HepG2 (cell line): ENCODE measurements around the gene ATN1. TPM values are rescaled to one million over a fixed set of nuclear protein-coding genes. Genes with fewer than 3 reads are reported as not detected.

Experiments
- ATAC-seq: fragments of 200-7000 bp; cut with Tn5 transposase; 3 replicates; pipeline ENCODE4 v1.9.1; 2020; ENCODE audit warnings: mild to moderate bottlenecking, moderate library complexity
- BruUV-seq: library from RNA; stranded (reverse); fragments of 400-500 nt; replicated peaks from 2 replicates; lab custom pipeline; 2021; lab: Mats Ljungman, UMichigan
- CTCF ChIA-PET: fragments of 300-600 bp; formaldehyde crosslinking; extraction: SDS; loops from one replicate; lab custom pipeline; 2021; ENCODE audit warnings: low total read pairs, inconsistent platforms, low intra/inter-chr PET ratio; lab: Yijun Ruan, JAX
- POLR2A ChIA-PET: fragments of 350-600 bp; sonication (Branson Sonifier 250); formaldehyde crosslinking; loops from one replicate; lab custom pipeline; 2020; ENCODE audit warnings: antibody characterized with exemption, inconsistent platforms; lab: Yijun Ruan, JAX
- DNase-seq: peaks from one replicate; pipeline ENCODE4 v3.0.0-alpha.2; 2015; ENCODE audit warnings: low spot score
- FAIRE-seq: peaks from 3 replicates; lab custom pipeline; 2011; peaks lifted over from hg19 to GRCh38; lab: Jason Lieb, UNC
- H2AFZ ChIP-seq: one replicate; pipeline ENCODE4 v1.6.1; 2011; ENCODE audit warnings: low read length, inconsistent platforms
- H3K27ac ChIP-seq: fragments of 300-600 bp; 3 replicates; pipeline ENCODE4 v1.8.0; 2011; ENCODE audit warnings: mixed run types, mild to moderate bottlenecking, mixed read lengths, low read length, inconsistent platforms; ENCODE audit not compliant: insufficient read depth; ENCODE audit errors: extremely low read length
- H3K27me3 ChIP-seq, 2 experiments: fragments of 200-600 bp in 1 of 2; 2 replicates in 1 of 2; 3 replicates in 1 of 2; pipeline versions ENCODE4 v1.6.0 to v1.8.0; 2011; ENCODE audit warnings: low read length in 2 of 2, mild to moderate bottlenecking in 2 of 2, moderate library complexity in 2 of 2, inconsistent platforms in 1 of 2; ENCODE audit not compliant: insufficient read depth in 2 of 2, control insufficient read depth in 1 of 2
- H3K36me3 ChIP-seq, 2 experiments: fragments of 200-600 bp in 1 of 2; replicated peaks in 1 of 2; 2 replicates in 1 of 2; 3 replicates in 1 of 2; pipeline versions ENCODE4 v1.5.1 to v1.8.0; 2011; ENCODE audit warnings: low read length in 2 of 2, inconsistent platforms in 1 of 2; ENCODE audit not compliant: insufficient read depth in 2 of 2, control insufficient read depth in 1 of 2
- H3K4me1 ChIP-seq: 2 replicates; pipeline ENCODE4 v1.5.1; 2012; ENCODE audit warnings: low read length, inconsistent platforms; ENCODE audit not compliant: insufficient read depth
- H3K4me2 ChIP-seq: 2 replicates; pipeline ENCODE4 v1.6.0; 2011; ENCODE audit warnings: low read depth, low read length, inconsistent platforms
- H3K4me3 ChIP-seq, 3 experiments: fragments of 200-600 bp in 1 of 3; sonication (generic), shearing (Covaris generic) in 1 of 3; replicated peaks in 1 of 3; 2 replicates each; pipeline ENCODE4 v1.5.1; 2011 to 2016; ENCODE audit warnings: low read length in 3 of 3, inconsistent platforms in 2 of 3, low read depth in 2 of 3, mild to moderate bottlenecking in 2 of 3, control low read depth in 1 of 3, mixed read lengths in 1 of 3; ENCODE audit not compliant: insufficient read depth in 1 of 3
- H3K79me2 ChIP-seq: one replicate; pipeline ENCODE4 v1.6.1; 2011; ENCODE audit warnings: low read length, inconsistent platforms; ENCODE audit not compliant: insufficient read depth
- H3K9ac ChIP-seq: 2 replicates; pipeline ENCODE4 v1.6.0; 2011; ENCODE audit warnings: mild to moderate bottlenecking, low read depth, low read length, inconsistent platforms; ENCODE audit not compliant: insufficient read depth
- H3K9me3 ChIP-seq: 2 replicates; pipeline ENCODE4 v1.5.1; 2012; ENCODE audit warnings: mild to moderate bottlenecking, low read length
- H4K20me1 ChIP-seq: 2 replicates; pipeline ENCODE4 v1.6.0; 2011; ENCODE audit warnings: inconsistent platforms, mild to moderate bottlenecking, low read length, moderate library complexity; ENCODE audit not compliant: insufficient read depth
- CBX5 ChIP-seq: sonication (generic); formaldehyde crosslinking; IDR thresholded peaks from 2 replicates; pipeline ENCODE4 v1.4.0; 2020; ENCODE audit warnings: missing genetic modification reagents, borderline replicate concordance
- FOXA1 ChIP-seq, 2 experiments: fragments of 450-650 bp in 1 of 2; sonication (generic) in 1 of 2; formaldehyde crosslinking in 1 of 2; IDR thresholded peaks; 2 replicates each; pipeline versions ENCODE4 v1.4.0 to v1.6.1; 2016 to 2020; ENCODE audit warnings: missing genetic modification reagents in 1 of 2
- FOXJ3 ChIP-seq: sonication (generic); formaldehyde crosslinking; IDR thresholded peaks from 2 replicates; pipeline ENCODE4 v1.4.0; 2020; ENCODE audit warnings: missing genetic modification reagents, mild to moderate bottlenecking, borderline replicate concordance
- IRF2 ChIP-seq: IDR thresholded peaks from 2 replicates; pipeline ENCODE4 v1.6.1; 2018; ENCODE audit warnings: missing genetic modification reagents, missing compliant biosample characterization
- KDM1A ChIP-seq: IDR thresholded peaks from 2 replicates; pipeline ENCODE4 v1.6.1; 2016; ENCODE audit warnings: missing compliant biosample characterization
- KLF15 ChIP-seq: sonication (generic); formaldehyde crosslinking; IDR thresholded peaks from 2 replicates; pipeline ENCODE4 v1.8.1; 2023; ENCODE audit warnings: borderline replicate concordance, mild to moderate bottlenecking, inconsistent platforms, missing genetic modification reagents, mixed read lengths
- MAZ ChIP-seq, 2 experiments: sonication (generic) in 1 of 2; formaldehyde crosslinking in 1 of 2; IDR thresholded peaks; 2 replicates each; pipeline versions ENCODE4 v1.5.0 to v1.6.1; 2012 to 2020; ENCODE audit warnings: low read depth in 2 of 2, mild to moderate bottlenecking in 2 of 2, borderline replicate concordance in 1 of 2, improper control_type of control experiment in 1 of 2, low read length in 1 of 2, missing genetic modification reagents in 1 of 2, moderate library complexity in 1 of 2
- MED8 ChIP-seq: sonication (generic); formaldehyde crosslinking; IDR thresholded peaks from 2 replicates; pipeline ENCODE4 v1.8.1; 2023; ENCODE audit warnings: mild to moderate bottlenecking, missing genetic modification reagents; ENCODE audit not compliant: insufficient replicate concordance
- NCOR1 ChIP-seq: fragments of 200-600 bp; sonication (generic); IDR thresholded peaks from 2 replicates; pipeline ENCODE4 v1.7.0; 2017; ENCODE audit warnings: antibody characterized with exemption, low read length, borderline replicate concordance
- PBX2 ChIP-seq: IDR thresholded peaks from 2 replicates; pipeline ENCODE4 v1.6.1; 2016; ENCODE audit warnings: control low read depth
- ZNF619 ChIP-seq: sonication (generic); formaldehyde crosslinking; IDR thresholded peaks from 2 replicates; pipeline ENCODE4 v1.4.0; 2020; ENCODE audit warnings: mild to moderate bottlenecking, missing genetic modification reagents
- WGBS: methylation state at CpG from one replicate; pipeline ENCODE4 v1.1.6; 2017; ENCODE audit warnings: low lambda C conversion rate; 5-methylcytosine and 5-hydroxymethylcytosine counted together
- in situ Hi-C: cut with HindIII; loops from 2 replicates; pipeline ENCODE4 v1.10.0; 2017; ENCODE audit warnings: low pct_unique_long_range_greater_than_20kb; ENCODE audit not compliant: extremely low pct_ligation_motif_present
- intact Hi-C: fragments of 100-400 bp; cut with micrococcal nuclease; formaldehyde crosslinking; loops from one replicate; pipeline ENCODE4 v1.10.0; 2022; ENCODE audit not compliant: unreplicated experiment
- polyA plus RNA-seq, 8 experiments: library from polyadenylated mRNA; depleted of rRNA in 3 of 8; stranded (reverse) in 7 of 8; unstranded in 1 of 8; fragments of >200 nt; fragmentation: Illumina TruSeq in 4 of 8; extraction: Trizol in 4 of 8; gene quantifications; 2 replicates each; pipeline versions ENCODE4 v1.2.1 to v1.2.3, GENCODE V29; 2011 to 2016; ENCODE audit warnings: low read depth in 4 of 8, missing spikeins in 1 of 8, mixed read lengths in 1 of 8; ENCODE audit not compliant: insufficient read depth in 1 of 8
- total RNA-seq, 5 experiments: library from RNA; depleted of rRNA; stranded (reverse); fragments of >200 nt; fragmentation: Illumina TruSeq; extraction: Trizol; gene quantifications; 2 replicates each; pipeline ENCODE4 v1.2.3, GENCODE V29; 2016; ENCODE audit warnings: low read depth in 1 of 5
- TF ChIP-seq, protein P1 (sequence below), 2 experiments: fragments of 450-650 bp in 1 of 2; sonication (generic) in 1 of 2; formaldehyde crosslinking in 1 of 2; IDR thresholded peaks; 2 replicates each; pipeline versions ENCODE4 v1.6.1 to v1.8.0; 2016 to 2022; ENCODE audit warnings: antibody characterized with exemption in 1 of 2, mild to moderate bottlenecking in 1 of 2, missing genetic modification reagents in 1 of 2

The ATN1 gene
- total and polyA plus RNA-seq, 2 of the 13 experiments (the other 11 are each of a cell fraction or from before 2014, with no cell fraction given) = 2.1 to 8.6 TPM

DNA sequence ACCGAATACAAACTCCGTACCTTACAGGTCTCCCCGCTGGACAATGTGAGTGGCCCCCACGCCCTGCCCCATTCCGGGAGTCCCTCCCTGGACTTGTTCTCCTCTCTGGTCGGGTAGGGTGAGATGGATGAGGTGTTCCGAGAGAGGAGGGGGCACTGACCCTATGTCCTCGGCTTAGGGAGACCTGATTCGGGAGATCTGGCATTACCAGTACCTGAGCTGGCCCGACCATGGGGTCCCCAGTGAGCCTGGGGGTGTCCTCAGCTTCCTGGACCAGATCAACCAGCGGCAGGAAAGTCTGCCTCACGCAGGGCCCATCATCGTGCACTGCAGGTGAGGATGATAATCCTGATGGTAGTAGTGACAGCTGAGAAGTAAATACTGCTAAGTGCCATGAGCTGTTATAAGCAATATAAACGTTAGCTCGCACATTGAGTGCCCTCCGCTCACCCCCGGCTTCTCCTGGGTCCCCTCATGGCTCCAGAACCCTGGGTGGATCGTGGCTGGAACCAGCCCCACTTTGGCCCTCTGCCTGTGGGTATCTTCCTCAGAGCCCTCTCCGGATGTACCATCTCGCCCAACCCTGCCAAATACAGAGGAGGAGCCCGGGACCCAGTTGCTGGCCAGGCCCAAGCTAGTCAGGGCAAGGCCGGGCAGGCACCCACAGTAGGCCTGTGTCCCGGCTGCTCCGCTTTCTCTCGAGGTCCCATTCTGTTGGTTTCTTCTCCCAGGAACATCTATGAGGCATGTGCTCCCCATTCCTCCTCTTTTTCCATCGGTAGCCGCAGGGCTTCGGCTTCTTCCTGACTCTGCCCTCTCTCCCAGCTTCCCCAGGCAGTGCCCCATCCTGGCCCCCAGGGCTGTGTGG lies 30.2 kb downstream of the ATN1 start:
- in situ Hi-C loops = no loop called here
- no peaks in the 10 kb centered on the region for H3K79me2 ChIP-seq
- peaks cover 25% of the 10 kb centered on the region for H3K4me1 ChIP-seq
- no TSS peak for BruUV-seq
- ChIA-PET CTCF (no interaction called here), POLR2A (interaction anchor here (0.7 to 8.0 kb wide), 2 partner anchors 12 to 20 kb away, joined by 3 to 180 read pairs; partner anchors contain the start of genes C12orf57 and RNU7-1)
- no peaks in the 10 kb centered on the region for H3K27me3 ChIP-seq
- DNase-seq = no peak
- intact Hi-C loops = no loop called here
- no peak for ATAC-seq
- H3K4me2 ChIP-seq = no peak overlapping the region
- WGBS = 87% methylated on average over 25 of the region's 28 CpGs
- H3K4me3 ChIP-seq = no peak overlapping the region
- no peak for FAIRE-seq
- H3K9me3 ChIP-seq = no peaks in the 10 kb centered on the region
- no peaks in the 10 kb centered on the region; a peak in 1 of 5 replicates for H3K36me3 ChIP-seq
- no peak overlapping the region for H2AFZ ChIP-seq
- H3K9ac ChIP-seq = no peak overlapping the region
- no peak overlapping the region for H3K27ac ChIP-seq
- no peaks in the 10 kb centered on the region for H4K20me1 ChIP-seq
- TF ChIP-seq, protein P1, sequence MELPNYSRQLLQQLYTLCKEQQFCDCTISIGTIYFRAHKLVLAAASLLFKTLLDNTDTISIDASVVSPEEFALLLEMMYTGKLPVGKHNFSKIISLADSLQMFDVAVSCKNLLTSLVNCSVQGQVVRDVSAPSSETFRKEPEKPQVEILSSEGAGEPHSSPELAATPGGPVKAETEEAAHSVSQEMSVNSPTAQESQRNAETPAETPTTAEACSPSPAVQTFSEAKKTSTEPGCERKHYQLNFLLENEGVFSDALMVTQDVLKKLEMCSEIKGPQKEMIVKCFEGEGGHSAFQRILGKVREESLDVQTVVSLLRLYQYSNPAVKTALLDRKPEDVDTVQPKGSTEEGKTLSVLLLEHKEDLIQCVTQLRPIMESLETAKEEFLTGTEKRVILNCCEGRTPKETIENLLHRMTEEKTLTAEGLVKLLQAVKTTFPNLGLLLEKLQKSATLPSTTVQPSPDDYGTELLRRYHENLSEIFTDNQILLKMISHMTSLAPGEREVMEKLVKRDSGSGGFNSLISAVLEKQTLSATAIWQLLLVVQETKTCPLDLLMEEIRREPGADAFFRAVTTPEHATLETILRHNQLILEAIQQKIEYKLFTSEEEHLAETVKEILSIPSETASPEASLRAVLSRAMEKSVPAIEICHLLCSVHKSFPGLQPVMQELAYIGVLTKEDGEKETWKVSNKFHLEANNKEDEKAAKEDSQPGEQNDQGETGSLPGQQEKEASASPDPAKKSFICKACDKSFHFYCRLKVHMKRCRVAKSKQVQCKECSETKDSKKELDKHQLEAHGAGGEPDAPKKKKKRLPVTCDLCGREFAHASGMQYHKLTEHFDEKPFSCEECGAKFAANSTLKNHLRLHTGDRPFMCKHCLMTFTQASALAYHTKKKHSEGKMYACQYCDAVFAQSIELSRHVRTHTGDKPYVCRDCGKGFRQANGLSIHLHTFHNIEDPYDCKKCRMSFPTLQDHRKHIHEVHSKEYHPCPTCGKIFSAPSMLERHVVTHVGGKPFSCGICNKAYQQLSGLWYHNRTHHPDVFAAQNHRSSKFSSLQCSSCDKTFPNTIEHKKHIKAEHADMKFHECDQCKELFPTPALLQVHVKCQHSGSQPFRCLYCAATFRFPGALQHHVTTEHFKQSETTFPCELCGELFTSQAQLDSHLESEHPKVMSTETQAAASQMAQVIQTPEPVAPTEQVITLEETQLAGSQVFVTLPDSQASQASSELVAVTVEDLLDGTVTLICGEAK (IDR thresholded peaks at IDR 0.05) = no peak
- TF ChIP-seq, protein P1 (CRISPR knock-in tag; IDR thresholded peaks at IDR 0.05) = no peak
- TF ChIP-seq KDM1A (CRISPR knock-in tag) = no peak
- TF ChIP-seq MED8 (CRISPR knock-in tag) = no peak
- no peak for TF ChIP-seq FOXJ3 (CRISPR knock-in tag)
- TF ChIP-seq ZNF619 (CRISPR knock-in tag) = no peak
- no peak for TF ChIP-seq NCOR1
- no peak for TF ChIP-seq PBX2 (CRISPR knock-in tag)
- TF ChIP-seq MAZ (IDR thresholded peaks at IDR 0.05; ENCODE audit: borderline replicate concordance, low read depth, low read length) = no peak
- TF ChIP-seq MAZ (CRISPR knock-in tag; IDR thresholded peaks at IDR 0.05; ENCODE audit: low read depth) = no peak
- TF ChIP-seq CBX5 (CRISPR knock-in tag) = no peak
- no peak for TF ChIP-seq IRF2 (CRISPR knock-in tag)
- no peak for TF ChIP-seq KLF15
- no peak for TF ChIP-seq FOXA1 (IDR thresholded peaks at IDR 0.05)
- TF ChIP-seq FOXA1 (CRISPR knock-in tag; IDR thresholded peaks at IDR 0.05) = no peak
